NCI-H2227 (cell line): ENCODE results near the gene RPL7A.
"Not testable (repeated sequence)": the region's sequence is repeated elsewhere in the genome, so short reads cannot be mapped to it uniquely, and the experiment has no call there.

Experiments
- DNase-seq: peaks from one replicate; lab custom pipeline; 2025; ENCODE audit not compliant: unreplicated experiment; lab: John Stamatoyannopoulos, UW

The RPL7A gene

DNA sequence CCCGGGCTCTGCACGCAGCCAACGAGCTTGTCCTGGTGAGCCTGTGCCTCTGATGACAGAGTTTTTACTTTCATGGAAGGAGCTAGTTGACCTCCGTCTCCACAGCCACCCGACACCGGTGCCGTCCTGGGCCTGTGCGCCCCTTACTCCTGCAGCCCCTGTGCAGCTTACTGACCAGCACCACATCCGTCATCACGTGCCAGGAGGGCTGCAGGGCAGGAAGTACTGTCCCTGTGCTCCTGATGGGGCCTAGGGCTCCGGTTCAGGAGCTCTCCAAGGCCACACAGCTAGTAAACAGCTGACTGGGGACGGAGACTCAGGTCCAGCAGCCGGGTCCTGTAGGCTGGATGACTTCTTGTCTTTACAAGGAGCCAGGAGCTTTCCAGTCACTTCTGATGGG lies 38.3 kb downstream of the RPL7A start:
- DNase-seq = no peak

DNA sequence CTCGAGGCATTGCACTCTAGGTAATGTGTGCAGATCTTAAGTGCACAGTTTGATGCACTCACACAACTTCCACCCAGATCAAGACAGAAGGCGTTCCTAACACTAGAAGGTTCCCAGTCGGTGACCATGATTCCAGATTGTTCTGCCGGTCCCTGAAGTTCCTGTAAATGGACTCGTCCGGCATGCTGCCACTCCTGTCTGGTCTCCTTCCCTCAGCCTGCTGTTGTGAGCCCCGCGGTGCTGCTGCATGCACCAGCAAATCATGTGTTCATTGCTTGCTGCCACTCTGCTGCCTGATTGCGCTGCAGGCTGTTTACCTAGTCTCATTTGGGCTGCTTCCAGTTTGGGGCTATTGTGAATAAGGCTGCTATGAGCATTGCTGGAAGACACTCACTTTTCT lies 39.7 kb downstream of the RPL7A start:
- DNase-seq = no peak

DNA sequence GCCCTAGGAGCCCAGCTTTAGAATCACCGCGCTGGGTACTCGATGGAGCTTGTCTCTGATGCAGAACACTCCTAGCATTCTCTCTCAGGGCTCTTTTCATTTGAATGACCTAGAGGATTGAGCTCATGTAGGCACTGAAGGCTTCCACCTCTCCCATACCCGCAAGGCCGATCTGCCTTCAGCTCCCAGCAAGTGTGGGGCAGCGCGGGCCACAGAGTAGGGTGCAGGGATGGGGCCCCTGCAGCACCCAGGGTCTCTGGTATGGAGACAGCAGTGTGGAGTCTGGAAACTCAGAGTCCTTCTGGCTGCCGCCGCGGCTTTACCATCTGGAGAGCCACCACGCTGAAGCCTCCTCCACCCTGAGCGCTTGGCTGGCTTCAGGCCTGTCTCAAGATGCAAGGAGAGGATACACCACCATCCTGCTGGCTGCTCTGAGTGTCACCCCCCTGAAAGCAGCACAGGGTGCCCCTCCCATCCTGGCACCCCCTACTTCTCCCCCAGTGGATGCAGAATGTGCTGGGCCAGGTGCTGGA lies 41.1 kb downstream of the RPL7A start:
- DNase-seq = no peak

DNA sequence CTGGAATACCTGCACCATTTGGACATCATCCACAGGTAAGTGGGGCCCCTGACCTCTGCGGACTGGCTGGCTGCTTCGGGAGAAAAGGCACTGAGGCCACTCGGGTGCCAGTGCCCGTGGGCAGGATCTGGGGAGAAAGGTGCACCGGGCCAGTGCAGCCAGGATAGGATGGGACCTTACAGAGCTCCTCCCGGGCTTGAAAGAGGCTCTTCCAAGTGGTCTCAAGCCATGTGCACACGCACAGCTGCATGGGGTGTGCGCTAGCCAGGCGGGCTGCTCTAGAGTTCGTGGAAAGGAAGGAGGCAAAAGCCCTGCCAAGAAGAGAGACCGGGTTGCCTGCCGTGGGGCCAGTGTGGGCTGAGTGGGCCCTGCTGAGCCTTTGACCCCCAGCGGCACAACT lies 41.5 kb downstream of the RPL7A start:
- DNase-seq = no peak

DNA sequence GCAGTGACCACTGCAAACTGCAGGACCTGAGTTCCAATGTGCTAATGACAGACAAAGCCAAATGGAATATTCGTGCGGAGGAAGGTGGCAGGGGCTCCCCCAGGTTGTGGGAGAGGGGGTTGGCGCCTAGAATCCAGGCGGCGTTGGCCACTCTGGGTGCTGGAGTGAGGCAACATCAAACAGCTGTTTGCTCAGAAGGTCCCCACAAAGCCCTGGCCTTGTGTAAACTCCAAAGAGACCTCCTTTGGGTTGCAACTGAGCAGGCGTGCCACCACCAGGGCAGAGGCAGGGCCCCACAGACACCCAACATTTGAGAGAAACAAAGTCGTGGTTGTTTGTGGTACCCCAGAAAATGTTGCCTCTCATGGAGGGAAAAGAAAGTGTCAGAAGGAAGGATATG lies 42.7 kb downstream of the RPL7A start:
- no peak for DNase-seq

DNA sequence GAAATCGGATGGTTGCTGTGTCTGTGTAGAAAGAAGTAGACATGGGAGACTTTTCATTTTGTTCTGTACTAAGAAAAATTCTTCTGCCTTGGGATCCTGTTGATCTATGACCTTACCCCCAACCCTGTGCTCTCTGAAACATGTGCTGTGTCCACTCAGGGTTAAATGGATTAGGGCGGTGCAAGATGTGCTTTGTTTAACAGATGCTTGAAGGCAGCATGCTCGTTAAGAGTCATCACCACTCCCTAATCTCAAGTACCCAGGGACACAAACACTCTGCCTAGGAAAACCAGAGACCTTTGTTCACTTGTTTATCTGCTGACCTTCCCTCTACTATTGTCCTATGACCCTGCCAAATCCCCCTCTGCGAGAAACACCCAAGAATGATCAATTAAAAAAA lies 43.4 kb downstream of the RPL7A start:
- DNase-seq = not testable (repeated sequence)

DNA sequence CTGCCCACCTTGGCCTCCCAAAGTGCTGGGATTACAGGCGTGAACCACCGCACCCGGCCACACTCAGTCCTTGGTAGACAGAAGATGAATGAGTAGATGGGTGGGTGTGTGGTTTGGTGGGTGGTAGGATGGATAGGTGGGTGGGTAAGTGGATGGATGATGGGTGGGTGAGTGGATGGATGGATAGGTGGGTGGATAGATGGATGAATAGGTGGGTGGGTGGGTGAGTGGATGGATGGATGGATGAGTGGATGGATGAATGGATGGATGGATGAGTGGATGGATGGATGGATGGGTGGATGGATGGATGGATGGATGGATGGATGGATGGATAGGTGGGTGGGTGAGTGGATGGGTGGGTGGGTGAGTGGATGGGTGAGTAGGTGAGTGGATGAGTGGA lies 44.3 kb downstream of the RPL7A start:
- DNase-seq = not testable (repeated sequence)

DNA sequence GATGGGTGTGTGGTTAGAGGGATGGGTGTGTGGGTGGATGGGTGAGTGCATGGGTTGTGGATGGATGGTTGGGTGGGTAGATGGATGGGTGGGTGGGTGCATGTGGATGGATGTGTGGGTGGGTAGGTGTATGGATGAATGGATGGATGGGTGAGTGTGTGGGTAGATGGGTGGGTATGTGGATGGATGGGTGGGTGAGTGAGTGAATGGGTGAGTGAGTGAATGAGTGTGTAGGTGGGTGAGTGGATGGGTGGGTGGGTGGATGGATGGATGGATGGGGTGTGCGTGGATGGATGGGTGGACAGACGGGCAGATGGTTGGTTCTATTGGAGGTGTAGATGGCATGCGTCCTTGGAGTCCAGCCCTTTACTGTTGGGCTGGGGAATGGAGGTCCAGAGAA lies 45.4 kb downstream of the RPL7A start:
- no peak for DNase-seq

DNA sequence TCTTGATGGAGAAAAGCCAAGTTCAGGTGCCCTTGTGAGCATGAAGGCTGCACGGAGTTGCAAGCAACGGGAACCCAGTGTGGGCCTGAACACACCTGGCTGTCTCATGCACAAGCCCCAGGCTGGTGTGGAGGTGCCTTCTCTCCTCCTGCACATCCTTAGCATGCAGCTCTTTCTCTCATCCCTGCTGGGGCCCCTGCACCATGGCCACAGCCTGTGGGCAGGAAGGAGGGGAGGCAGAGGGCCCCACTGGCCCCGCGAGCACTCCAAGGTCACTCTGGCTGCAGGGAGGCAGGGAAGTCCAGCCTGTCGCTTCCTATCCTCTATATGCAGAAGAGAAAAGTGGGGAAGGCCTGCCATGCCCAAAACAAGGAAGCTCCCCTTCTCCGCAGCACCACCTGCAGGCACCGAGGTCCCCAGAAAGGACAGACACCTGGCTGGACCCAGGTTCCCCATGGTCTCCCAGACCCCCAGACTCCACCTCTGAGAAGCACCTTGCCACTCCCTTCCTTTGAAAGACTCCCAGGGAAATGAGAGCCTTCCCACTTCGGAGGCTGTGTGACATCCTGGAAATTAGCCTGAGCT lies 46.8 kb downstream of the RPL7A start:
- no peak for DNase-seq

DNA sequence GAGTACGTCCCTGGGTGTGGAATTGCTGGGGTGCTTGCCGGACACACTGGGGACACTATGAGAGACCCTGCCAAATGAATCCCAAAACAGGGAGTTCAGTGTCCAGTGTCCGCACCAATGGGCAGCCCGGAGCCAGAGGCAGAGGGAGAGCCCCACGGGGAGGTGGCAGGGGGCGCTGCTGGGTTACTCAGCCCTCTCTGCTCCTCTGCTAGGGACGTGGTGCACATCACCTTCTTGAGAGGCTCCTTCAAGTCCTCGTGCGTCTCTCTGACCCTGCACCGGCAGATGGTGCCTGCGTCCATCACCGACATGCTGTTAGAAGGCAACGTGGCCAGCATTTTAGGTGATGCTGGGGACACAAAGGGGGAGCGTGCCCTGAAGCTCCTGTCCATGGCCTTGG lies 48.9 kb downstream of the RPL7A start:
- no peak for DNase-seq

DNA sequence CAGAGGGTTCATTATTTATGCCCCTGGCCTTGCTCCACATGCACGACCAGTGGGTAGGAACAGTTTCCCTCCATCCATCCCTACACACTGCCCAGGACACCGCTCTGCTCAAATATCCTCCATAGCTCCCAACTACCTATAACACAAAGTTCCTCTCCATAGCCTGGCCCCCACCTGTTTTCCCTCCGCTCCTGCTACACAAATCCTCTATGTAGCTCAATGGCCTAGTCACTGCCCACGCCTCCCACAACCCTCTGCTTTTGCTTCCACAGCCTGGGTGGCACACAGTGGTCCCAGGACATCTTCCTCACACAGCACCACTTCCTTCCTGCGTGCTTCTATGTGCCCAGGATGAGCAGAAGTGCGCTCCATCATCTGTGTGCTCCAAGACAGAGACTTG lies 49.4 kb downstream of the RPL7A start:
- no peak for DNase-seq

DNA sequence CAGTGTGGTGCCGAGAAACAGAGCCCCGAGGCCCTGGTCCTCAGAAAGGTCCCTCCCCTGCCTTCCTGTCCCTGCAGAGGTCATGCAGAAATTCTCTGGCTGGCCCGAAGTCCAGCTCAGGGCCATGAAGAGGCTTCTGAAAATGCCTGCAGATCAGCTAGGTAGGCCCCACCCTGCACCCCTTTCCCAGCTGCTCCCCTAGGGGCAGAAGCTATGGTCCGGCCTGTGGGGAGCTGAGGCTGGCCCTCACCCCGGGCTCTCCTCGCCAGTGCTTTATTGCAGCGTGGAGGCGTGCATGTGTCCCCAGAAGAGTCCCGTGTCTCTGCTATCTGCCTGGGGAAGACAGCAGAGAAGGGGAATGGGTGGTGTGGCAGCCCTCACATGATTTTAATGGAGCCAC lies 49.9 kb downstream of the RPL7A start:
- DNase-seq = no peak

DNA sequence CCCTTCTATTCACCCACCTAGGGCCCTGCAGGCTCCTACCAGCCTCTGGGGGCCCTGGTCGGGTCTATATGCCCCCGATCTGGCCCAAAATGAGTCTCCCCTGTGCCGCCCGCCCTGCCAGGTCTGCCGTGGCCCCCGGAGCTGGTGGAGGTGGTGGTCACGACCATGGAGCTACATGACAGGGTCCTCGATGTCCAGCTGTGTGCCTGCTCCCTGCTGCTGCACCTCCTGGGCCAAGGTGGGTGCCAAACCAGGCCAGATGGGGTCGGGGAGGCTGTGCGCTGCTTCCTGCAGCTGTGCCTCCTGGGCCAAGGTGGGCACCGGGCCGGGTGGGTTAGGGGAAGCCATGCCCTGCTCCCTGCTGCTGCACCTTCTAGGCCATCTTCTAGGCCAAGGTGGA lies 52.3 kb downstream of the RPL7A start:
- DNase-seq = no peak
